ENCODE results near the gene SOS2. TPM values are rescaled to one million over a fixed set of nuclear protein-coding genes. Genes with fewer than 3 reads are reported as not detected.
"Not testable (repeated sequence)": the region's sequence is repeated elsewhere in the genome, so short reads cannot be mapped to it uniquely, and the experiment has no call there.

SOS2 gene
- total RNA-seq, 1 experiment from 2014 or later = 16.4 TPM

DNA sequence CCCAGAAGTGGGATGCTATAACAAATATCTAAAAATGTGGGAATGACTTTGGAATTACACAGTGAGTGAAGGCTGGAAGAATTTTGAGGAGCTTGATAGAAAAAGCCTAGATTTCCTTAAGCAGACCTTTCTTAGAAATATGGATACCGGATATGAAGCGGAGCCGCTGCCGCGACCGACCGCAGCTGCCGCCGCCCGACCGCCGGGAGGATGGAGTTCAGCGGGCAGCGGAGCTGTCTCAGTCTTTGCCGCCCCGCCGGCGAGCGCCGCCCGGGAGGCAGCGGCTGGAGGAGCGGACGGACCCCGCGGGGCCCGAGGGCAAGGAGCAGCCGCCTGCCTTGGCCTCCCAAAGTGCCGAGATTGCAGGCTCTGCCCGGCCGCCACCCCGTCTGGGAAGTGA is 157.7 kb downstream of the SOS2 start:
- in situ Hi-C loops (cut with HindIII; ENCODE audit: low pct_unique_long_range_greater_than_20kb, low sequenced_read_pairs); DNase-seq (ENCODE audit: low read depth, low spot score): not testable (repeated sequence)

DNA sequence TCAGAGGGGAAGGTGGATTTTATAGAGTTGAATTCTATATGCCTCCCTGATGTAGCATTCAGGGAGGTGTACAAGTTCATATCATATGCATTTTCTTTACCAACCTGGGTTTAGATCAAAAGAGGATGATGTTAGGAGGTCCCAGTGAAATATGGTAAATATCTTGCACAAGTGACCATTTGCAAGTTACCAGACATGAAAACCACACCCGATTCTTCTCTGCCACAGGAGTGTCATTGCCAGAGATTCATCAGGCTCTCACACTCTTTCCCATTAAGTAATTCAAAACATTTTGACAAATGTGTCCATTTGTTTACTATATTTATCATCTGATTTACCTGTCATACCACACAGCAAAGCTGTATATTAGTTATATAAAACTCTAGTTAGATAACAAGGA is 159.0 kb downstream of the SOS2 start:
- in situ Hi-C loops (cut with HindIII; ENCODE audit: low pct_unique_long_range_greater_than_20kb, low sequenced_read_pairs) = no loop called here
- no peak for DNase-seq (ENCODE audit: low read depth, low spot score)

DNA sequence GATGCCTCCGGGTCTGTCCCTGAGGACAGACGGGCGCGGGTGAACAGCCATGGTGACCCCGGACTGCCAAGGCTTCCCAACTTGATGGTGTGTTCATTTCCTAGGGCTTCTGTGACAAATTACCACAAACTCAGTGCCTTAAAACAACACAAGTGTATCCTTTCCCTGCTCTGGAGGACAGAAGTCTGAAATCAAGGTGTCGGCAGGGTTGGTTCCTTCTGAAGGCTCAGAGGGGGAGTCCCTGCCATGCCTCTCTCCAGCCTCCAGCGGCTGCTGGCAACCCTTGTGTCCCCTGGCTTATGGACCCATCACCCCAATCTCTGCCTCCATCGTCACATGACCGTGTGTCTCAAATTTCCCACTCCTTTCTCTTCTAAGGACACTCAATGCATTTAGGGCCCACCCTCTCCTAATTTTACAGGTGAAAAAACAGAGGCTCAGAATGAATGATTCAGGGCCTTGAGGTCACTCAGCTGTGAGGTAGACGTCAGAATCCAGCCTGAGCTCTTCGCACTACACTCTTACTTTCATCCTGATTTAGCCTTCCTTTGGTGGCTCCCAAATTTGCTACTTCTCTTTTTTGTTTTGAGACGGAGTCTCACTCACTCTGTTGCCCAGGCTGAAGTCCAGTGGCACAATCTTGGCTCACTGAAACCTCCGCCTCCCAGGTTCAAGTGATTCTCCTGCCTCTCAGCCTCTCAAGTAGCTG is 160.4 kb downstream of the SOS2 start:
- in situ Hi-C loops (cut with HindIII; ENCODE audit: low pct_unique_long_range_greater_than_20kb, low sequenced_read_pairs) = no loop called here
- no peak for DNase-seq (ENCODE audit: low read depth, low spot score)

DNA sequence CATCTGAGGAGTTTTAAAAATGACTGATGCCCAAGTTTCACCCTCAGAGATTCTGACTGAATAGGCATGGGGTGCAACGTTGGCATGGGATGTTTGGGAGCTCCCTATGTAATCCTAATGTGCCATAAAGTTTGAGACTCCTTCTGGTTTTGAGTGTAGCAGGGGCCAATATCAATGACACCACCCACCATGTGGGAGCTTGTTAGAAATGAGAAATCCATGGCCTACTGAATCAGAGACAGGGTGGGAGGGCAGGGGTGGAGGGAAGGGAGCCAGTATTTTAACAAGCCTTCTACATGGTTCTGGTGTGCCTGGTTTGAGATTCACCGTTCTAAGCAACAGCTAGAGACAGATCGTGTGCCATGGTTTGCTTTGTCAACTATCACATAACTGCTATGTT is 161.1 kb downstream of the SOS2 start:
- in situ Hi-C loops (cut with HindIII; ENCODE audit: low pct_unique_long_range_greater_than_20kb, low sequenced_read_pairs) = no loop called here
- no peak for DNase-seq (ENCODE audit: low read depth, low spot score)

DNA sequence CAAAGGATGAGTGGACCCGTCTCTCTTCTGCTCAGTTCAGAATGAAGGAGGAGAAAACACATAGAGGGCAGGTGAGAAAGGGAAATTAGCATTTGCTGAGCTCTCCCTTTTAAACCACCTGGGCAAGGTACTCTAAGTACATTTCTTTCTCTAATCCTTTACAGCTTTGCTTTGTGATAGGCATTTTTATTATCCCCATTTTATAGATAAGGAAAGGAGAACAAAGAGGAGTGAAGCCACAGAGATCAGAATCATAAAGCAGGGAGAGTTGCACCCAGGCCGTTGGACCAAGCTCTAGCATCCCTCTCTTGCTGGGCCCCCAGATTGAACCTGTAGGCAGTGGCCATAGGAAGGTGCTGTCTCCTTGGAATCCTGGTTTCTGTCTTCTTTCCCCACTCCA is 162.1 kb downstream of the SOS2 start:
- no peak for DNase-seq (ENCODE audit: low read depth, low spot score)
- in situ Hi-C loops (cut with HindIII; ENCODE audit: low pct_unique_long_range_greater_than_20kb, low sequenced_read_pairs) = no loop called here

DNA sequence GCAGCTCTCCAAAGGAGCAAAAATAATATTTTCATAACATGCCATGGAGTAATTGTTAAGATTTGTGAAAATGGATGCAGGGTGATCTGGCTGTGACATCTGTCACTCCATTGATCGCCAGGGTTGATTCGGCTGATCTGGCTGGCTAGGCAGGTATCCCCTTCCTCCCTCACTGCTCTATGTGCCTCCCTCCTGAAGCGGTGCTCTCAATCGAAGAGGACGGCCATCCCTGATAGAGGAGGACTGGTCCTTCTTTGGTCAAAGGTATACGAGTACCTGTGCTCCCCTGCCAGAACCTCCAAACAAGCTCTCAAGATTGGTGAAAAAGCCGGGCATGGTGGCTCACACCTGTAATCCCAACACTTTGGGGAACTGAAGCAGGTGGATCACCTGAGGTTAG is 162.9 kb downstream of the SOS2 start:
- in situ Hi-C loops (cut with HindIII; ENCODE audit: low pct_unique_long_range_greater_than_20kb, low sequenced_read_pairs) = no loop called here
- no peak for DNase-seq (ENCODE audit: low read depth, low spot score)

DNA sequence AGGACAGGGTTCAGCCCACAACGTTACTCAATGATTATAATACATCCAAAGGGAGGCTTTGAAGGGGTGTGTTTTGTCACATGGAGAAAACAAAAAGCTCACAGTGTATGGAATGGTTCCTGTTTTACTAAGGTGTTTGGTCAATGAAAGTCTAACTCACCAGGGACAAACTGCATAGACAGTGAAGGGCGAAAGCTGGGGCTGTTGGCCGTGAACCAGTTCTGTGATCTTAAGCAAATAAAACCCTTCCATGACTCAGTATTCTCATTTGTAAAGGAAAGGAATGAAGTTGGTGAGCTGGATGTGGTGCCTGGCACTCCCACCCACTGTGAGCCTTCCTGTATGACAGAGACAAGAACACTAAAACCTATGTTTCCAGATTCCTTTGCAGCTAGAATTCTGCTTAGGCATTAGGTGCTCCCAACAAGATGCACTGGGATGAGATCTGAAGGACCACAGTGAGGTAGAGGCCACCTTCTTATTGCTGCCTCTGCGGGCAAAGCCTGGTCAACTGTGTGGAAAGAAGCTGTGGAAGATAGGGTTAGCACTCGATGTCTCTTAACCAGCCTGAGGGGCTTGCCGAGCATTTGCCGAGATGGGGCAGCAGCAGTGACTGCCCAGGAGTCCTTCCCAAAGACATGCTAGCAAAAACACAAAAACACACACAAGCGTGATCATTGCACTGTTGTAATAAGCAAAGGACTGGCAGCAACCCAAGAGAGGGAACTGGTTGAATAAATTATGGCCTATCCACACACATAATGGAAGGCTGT is 163.5 kb downstream of the SOS2 start:
- in situ Hi-C loops (cut with HindIII; ENCODE audit: low pct_unique_long_range_greater_than_20kb, low sequenced_read_pairs) = no loop called here

More for the DNA sequence above, 163.5 kb downstream of the SOS2 start:
- DNase-seq (ENCODE audit: low read depth, low spot score) = no peak

Small RNA genes lying within 50 kb of the gene (small RNA-seq; reads per million reads assigned to genes)
- 0 reads per million in 2 experiments for gene RF00019

Other genes with a start within 250 kb of the SOS2 start
- 4.9 and 6.8 TPM in 2 replicates for gene VCPKMT, start 115.0 kb downstream of the SOS2 start, total RNA-seq (2014; rRNA removed; shearing (Covaris generic))
- 6.4 and 8.5 TPM in 2 replicates for gene L2HGDH, start 80.7 kb upstream of the SOS2 start, total RNA-seq (2014; rRNA removed; shearing (Covaris generic))
- gene DMAC2L, start 80.7 kb upstream of the SOS2 start, total RNA-seq (2014; rRNA removed; shearing (Covaris generic)) = 13.0 and 14.2 TPM in 2 replicates
- gene CDKL1, start 165.3 kb upstream of the SOS2 start, total RNA-seq (2014; rRNA removed; shearing (Covaris generic)) = 3.6 and 89.0 TPM in 2 replicates

Measured in SK-MEL-5 (cell line).